GM10248 (cell line): Measurements from ENCODE around the gene KDM4C.
"Not testable (repeated sequence)": the region's sequence is repeated elsewhere in the genome, so short reads cannot be mapped to it uniquely, and the experiment has no call there.

Source experiments
- CTCF ChIA-PET: fragments of 300-600 bp; sonication (Branson Sonifier 250); formaldehyde crosslinking; extraction: SDS; loops from one replicate; lab custom pipeline; 2021; ENCODE audit warnings: antibody characterized with exemption; lab: Yijun Ruan, JAX
- POLR2A ChIA-PET: fragments of 350-650 bp; sonication (Branson Sonifier 250); formaldehyde crosslinking; extraction: SDS; loops from one replicate; lab custom pipeline; 2020; ENCODE audit warnings: antibody characterized with exemption; lab: Yijun Ruan, JAX
- DNase-seq: peaks from one replicate; pipeline ENCODE4 v3.0.0; 2012; ENCODE audit errors: extremely low spot score
- TF ChIP-seq, protein P1 (sequence below): IDR thresholded peaks from 2 replicates; pipeline ENCODE4 v1.5.1; 2012; ENCODE audit warnings: mild to moderate bottlenecking, low read depth; ENCODE audit errors: extremely low read depth, missing control alignments, control extremely low read depth

Gene KDM4C

DNA sequence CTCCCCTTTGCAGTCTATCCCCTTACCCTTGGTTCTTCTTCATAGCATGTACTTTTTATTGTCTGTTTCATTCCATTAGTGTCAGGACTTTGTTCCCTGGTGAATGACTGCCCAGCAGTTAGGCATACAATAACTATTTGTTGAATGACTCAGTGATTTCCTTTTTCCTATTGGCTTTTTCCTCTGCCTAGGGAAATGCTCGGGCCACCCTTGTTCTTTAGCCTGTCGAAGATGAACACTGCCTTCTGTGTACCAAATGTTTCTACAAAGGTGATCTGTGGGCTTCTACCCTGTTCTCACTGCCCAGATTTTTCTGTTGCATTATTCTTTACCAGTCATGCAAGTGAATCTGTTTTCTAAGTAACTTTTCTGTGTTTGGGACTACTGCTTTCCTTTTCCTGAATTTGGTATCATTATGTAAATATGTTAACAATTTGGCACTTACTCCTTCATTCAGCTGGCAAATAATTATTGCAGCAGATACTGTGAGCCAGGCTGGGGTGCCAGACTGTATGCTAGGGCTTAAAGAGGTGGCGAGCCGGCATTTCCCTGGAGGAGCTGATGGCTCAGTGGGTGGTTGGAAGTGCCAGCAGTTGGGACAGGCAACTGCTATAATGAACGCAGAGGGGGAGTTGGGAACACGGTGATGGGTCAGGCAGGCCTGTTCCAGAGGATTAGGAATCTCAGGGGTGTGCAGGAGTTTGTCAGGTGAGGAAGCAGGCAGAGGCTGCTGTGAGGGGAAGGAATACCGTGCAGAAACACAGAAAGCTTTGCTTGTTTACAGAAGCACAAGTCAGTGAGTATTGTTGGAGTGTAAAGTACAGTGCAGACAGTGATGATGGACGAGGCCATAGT, 30.6 kb downstream of the KDM4C start:
- no peak for DNase-seq
- ChIA-PET CTCF (no interaction called here), POLR2A (no interaction called here)
- TF ChIP-seq, protein P1, sequence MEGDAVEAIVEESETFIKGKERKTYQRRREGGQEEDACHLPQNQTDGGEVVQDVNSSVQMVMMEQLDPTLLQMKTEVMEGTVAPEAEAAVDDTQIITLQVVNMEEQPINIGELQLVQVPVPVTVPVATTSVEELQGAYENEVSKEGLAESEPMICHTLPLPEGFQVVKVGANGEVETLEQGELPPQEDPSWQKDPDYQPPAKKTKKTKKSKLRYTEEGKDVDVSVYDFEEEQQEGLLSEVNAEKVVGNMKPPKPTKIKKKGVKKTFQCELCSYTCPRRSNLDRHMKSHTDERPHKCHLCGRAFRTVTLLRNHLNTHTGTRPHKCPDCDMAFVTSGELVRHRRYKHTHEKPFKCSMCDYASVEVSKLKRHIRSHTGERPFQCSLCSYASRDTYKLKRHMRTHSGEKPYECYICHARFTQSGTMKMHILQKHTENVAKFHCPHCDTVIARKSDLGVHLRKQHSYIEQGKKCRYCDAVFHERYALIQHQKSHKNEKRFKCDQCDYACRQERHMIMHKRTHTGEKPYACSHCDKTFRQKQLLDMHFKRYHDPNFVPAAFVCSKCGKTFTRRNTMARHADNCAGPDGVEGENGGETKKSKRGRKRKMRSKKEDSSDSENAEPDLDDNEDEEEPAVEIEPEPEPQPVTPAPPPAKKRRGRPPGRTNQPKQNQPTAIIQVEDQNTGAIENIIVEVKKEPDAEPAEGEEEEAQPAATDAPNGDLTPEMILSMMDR: no peak

DNA sequence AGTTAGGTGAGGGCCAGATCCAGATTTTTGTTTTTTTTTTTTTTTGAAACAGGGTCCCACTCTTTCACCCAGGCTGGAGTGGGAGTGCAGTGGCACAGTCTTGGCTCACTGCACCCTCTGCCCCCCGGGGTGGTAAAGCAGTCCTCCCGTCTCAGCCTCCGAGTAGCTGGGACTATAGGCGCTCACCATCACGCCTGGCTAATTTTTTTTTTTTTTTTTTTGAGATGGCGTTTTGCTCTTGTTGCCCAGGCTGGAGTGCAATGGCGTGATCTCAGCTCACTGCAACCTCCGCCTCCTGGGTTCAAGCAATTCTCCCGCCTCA, 31.2 kb downstream of the KDM4C start:
- CTCF ChIA-PET, POLR2A ChIA-PET, DNase-seq: not testable (repeated sequence)

DNA sequence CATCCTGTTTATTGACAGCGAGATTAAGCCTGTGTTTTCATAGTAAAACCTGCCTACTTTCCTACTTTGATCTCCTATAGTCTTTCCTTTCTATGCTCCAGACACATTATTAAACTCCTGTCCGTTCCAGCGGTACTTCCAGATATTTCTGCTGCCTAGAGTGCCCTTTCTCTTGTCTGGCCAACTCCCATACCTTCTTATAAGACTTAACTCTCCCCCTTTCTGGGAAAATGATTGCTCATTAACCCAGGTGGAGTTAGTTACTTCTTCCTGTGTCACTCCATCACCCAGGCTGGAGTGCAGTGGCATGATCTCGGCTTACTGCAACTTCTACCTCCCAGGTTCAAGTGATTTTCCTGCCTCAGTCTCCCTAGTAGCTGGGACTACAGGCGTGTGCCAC, 33.1 kb downstream of the KDM4C start:
- ChIA-PET POLR2A (no interaction called here), CTCF (no interaction called here)
- TF ChIP-seq, protein P1: no peak
- DNase-seq: no peak

DNA sequence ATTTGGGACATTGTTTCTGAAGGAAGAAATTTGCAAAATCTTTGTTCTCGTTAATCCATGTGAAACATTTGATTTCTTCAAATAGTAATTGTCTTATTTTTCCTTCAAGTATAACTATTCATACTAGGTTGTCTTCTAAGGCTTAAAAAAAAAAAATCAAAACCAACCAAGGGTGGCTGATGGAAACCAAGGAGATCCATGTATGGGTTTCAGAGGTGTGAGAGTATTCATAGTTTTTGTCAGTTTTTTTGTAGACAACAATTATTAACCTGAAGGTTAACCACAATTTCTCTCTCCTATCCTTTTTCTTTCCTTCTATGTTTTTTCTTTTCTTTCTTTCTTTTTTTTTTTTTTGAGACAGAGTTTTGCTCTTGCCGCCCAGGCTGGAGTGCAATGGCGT, 35.4 kb downstream of the KDM4C start:
- TF ChIP-seq, protein P1: no peak
- ChIA-PET POLR2A (no interaction called here), CTCF (no interaction called here)
- DNase-seq: no peak

DNA sequence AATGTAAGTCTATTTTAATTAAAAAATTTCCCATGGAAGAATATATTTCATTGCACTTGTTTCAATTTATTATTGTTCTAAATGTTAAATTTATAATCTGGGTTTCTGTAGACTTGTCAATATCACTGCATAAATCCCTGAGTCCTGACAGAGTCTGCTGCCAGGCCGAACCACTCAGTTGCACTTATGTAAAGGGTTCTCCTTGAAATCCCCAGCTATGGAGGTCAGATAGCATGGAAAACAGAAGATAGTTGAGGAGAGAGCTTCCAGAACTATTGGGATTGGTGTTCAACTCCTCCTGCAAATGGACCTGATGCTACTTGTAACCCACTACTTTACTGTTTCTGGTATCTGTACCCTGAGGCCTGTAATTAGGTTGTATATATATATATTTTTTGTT, 37.2 kb downstream of the KDM4C start:
- ChIA-PET POLR2A (no interaction called here), CTCF (interaction anchor here (1.0 to 1.5 kb wide), 5 partner anchors 12 to 39 kb away, joined by 3 to 4 read pairs (median 3); no protein-coding TSS in a partner anchor)
- TF ChIP-seq, protein P1: no peak
- DNase-seq: no peak

DNA sequence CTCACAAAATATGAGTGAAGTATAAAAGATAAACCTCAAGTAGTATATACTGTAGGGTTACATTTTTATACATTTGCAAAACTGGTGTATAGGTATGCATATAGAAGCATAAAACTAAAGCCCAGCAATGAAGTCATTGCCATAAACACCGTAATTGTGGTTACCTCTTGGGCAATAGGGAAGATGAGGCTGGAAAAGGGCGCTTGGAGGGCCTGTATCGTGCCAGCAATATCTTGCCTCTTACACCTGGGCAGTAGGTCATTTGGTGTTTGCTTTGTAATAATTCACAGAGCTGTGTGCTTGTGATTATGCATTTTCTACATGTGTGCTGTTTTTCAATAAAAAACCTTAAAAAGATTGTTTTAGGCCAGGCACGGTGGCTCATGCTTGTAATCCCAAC, 45.2 kb downstream of the KDM4C start:
- ChIA-PET CTCF (interaction anchor here (0.9 kb wide), 1 partner anchor 24 kb away, joined by 5 read pairs; no protein-coding TSS in a partner anchor), POLR2A (no interaction called here)
- TF ChIP-seq, protein P1: no peak
- DNase-seq: no peak

DNA sequence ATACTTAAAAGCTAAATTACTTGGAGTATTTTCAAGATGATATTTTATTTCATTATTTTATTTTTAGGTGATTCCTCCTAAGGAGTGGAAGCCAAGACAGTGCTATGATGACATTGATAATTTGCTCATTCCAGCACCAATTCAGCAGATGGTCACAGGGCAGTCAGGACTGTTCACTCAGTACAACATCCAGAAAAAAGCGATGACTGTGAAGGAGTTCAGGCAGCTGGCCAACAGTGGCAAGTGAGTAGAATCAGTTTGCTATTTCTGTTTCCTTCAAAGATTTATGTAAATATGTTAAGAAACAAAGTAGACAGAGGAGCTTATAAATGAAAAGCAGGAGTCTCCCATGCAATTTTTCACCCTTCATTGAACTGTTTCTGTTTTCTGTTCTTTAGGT, 47.8 kb downstream of the KDM4C start:
- ChIA-PET POLR2A (interaction anchor here (0.7 kb wide), 1 partner anchor 46 kb away, joined by 3 read pairs; no protein-coding TSS in a partner anchor), CTCF (interaction anchor here (1.3 kb wide), 1 partner anchor 22 kb away, joined by 4 read pairs; no protein-coding TSS in a partner anchor)
- TF ChIP-seq, protein P1: no peak
- DNase-seq: no peak

DNA sequence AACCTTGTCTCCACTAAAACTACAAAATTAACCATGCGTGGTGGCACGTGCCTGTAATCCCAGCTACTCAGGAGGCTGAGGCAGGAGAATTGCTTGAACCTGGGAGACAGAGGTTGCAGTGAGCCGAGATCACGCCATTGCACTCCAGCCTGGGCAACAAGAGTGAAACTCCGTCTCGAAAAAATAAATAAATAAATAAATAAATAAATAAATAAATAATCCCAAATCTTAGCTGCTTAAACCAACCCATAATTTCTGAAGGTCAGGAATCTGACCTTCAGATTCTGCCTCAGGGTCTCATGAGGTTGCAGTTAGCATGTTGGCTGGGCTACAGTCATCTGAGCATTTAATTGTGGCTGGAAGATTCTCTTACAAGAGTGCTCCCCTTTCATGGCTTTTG, 48.5 kb downstream of the KDM4C start:
- POLR2A ChIA-PET, DNase-seq: not testable (repeated sequence)
- CTCF ChIA-PET: interaction anchor here (1.3 kb wide), 1 partner anchor 22 kb away, joined by 4 read pairs; no protein-coding TSS in a partner anchor

DNA sequence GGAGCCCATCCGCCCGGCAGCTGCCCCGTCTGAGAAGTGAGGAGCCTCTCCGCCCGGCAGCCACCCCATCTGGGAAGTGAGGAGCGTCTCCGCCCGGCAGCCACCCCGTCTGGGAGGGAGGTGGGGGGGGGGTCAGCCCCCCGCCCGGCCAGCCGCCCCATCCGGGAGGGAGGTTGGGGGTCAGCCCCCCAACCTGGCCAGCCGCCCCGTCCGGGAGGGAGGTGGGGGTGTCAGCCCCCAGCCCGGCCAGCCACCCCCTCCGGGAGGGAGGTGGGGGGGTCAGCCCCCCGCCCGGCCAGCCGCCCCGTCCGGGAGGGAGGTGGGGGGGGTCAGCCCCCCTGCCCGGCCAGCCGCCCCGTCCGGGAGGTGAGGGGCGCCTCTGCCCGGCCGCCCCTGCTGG, 49.9 kb downstream of the KDM4C start:
- DNase-seq, CTCF ChIA-PET, POLR2A ChIA-PET: not testable (repeated sequence)
